ENCODE data around the gene BTBD1. TPM values are rescaled to one million over a fixed set of nuclear protein-coding genes. Genes with fewer than 3 reads are reported as not detected.

Gene BTBD1
- polyA plus RNA-seq, 3 donors: 60.8 to 73.9 (median 62.0) TPM

- DNase-seq (ENCODE audit: extremely low read depth in 1 of 11, low read depth in 9 of 11, low spot score in 4 of 11): no peak
These were observed 95.7 kb downstream of the BTBD1 start for GRCh38 chr15:82971218-82971984.

- DNase-seq (ENCODE audit: extremely low read depth in 1 of 11, low read depth in 9 of 11, low spot score in 4 of 11): no peak
These were observed 96.4 kb downstream of the BTBD1 start for GRCh38 chr15:82970696-82971095.

- no peak for DNase-seq (ENCODE audit: extremely low read depth in 1 of 11, low read depth in 9 of 11, low spot score in 4 of 11)
These were observed 96.9 kb downstream of the BTBD1 start for GRCh38 chr15:82970078-82970686.

- DNase-seq (ENCODE audit: extremely low read depth in 1 of 11, low read depth in 9 of 11, low spot score in 4 of 11): no peak
These were observed 97.7 kb downstream of the BTBD1 start for GRCh38 chr15:82969353-82969752.

- DNase-seq (ENCODE audit: extremely low read depth in 1 of 11, low read depth in 9 of 11, low spot score in 4 of 11): no peak
These were observed 99.0 kb downstream of the BTBD1 start for GRCh38 chr15:82968066-82968465.

- DNase-seq (ENCODE audit: extremely low read depth in 1 of 11, low read depth in 9 of 11, low spot score in 4 of 11): no peak
These were observed 100.4 kb downstream of the BTBD1 start for GRCh38 chr15:82966671-82967071.

Other genes starting within 250 kb of the BTBD1 start
- 10 to 100 TPM; 28.0 to 40.8 (median 31.1) TPM for gene HOMER2, start 114.5 kb downstream of the BTBD1 start, polyA plus RNA-seq (ENCODE audit: insufficient read length in 3 of 3)
- 10 to 100 TPM; 39.4 to 47.9 (median 42.9) TPM for gene RAMAC, start 81.0 kb downstream of the BTBD1 start, polyA plus RNA-seq (ENCODE audit: insufficient read length in 3 of 3)
- 10 to 100 TPM; 26.7 to 37.1 (median 29.0) TPM for gene C15orf40, start 55.6 kb downstream of the BTBD1 start, polyA plus RNA-seq (ENCODE audit: insufficient read length in 3 of 3)
- gene TM6SF1, start 40.4 kb upstream of the BTBD1 start, polyA plus RNA-seq (ENCODE audit: insufficient read length in 3 of 3): 1 to 10 TPM; 1.2 to 3.3 (median 1.9) TPM
- gene HDGFL3, start 140.6 kb upstream of the BTBD1 start, polyA plus RNA-seq (ENCODE audit: insufficient read length in 3 of 3): 100 to 1,000 TPM in 2 of 3 donors, 10 to 100 TPM in 1; 78.0 to 114 (median 101) TPM
- under 1 TPM; 0.13 to 0.23 (median 0.23) TPM for gene BNC1, start 217.4 kb upstream of the BTBD1 start, polyA plus RNA-seq (ENCODE audit: insufficient read length in 3 of 3)

Measured in renal cortex interstitium (tissue), 11 donors.